Tibial nerve (tissue), 4 donors: ENCODE data around the gene KIAA2012. TPM values are rescaled to one million over a fixed set of nuclear protein-coding genes. Genes with fewer than 3 reads are reported as not detected.

ENCODE experiments used
- DNase-seq, 2 donors: peaks; one replicate each; pipeline ENCODE4 v3.0.0-alpha.2; 2019; ENCODE audit warnings: low spot score in 2 of 2
- H3K27ac ChIP-seq, 4 donors: fragments of 200-600 bp; sonication (generic) in 3 of 4; one replicate each; pipeline ENCODE4 v1.5.1; 2017 to 2019; ENCODE audit warnings: mild to moderate bottlenecking in 1 of 4
- H3K27me3 ChIP-seq, 2 donors: fragments of 200-600 bp; sonication (generic) in 1 of 2; one replicate each; pipeline versions ENCODE4 v1.5.1 to v1.6.0; 2017 to 2019
- H3K36me3 ChIP-seq, 3 donors: fragments of 200-600 bp; sonication (generic); one replicate each; pipeline ENCODE4 v1.5.1; 2018 to 2019
- H3K4me1 ChIP-seq, 4 donors: fragments of 200-600 bp; sonication (generic) in 3 of 4; one replicate each; pipeline ENCODE4 v1.5.1; 2017 to 2019
- H3K4me3 ChIP-seq, 4 donors: fragments of 200-600 bp; sonication (generic) in 3 of 4; one replicate each; pipeline ENCODE4 v1.5.1; 2017 to 2019; ENCODE audit warnings: mild to moderate bottlenecking in 1 of 4, moderate library complexity in 1 of 4
- H3K9me3 ChIP-seq, 4 donors: fragments of 200-600 bp; sonication (generic) in 3 of 4; one replicate each; pipeline ENCODE4 v1.5.1; 2017 to 2019
- CTCF ChIP-seq, 5 experiments: fragments of 200-600 bp in 3 of 5; fragments of 450-650 bp in 2 of 5; sonication (generic) in 3 of 5; IDR thresholded peaks; one replicate each; pipeline ENCODE4 v1.5.1; 2016 to 2019; ENCODE audit warnings: antibody characterized with exemption in 5 of 5, mild to moderate bottlenecking in 3 of 5, moderate library complexity in 2 of 5
- EP300 ChIP-seq, 2 donors: sonication (generic); formaldehyde crosslinking; IDR thresholded peaks; one replicate each; pipeline ENCODE4 v1.6.1; 2017; ENCODE audit warnings: antibody characterized with exemption in 2 of 2, mild to moderate bottlenecking in 1 of 2
- POLR2A ChIP-seq, 2 donors: fragments of 450-650 bp; IDR thresholded peaks; one replicate each; pipeline ENCODE4 v1.6.1; 2017; ENCODE audit warnings: antibody characterized with exemption in 2 of 2, mild to moderate bottlenecking in 2 of 2, moderate library complexity in 2 of 2
- WGBS, 2 donors: methylation state at CpG; one replicate each; pipeline ENCODE4 v1.1.5; 2018; 5-methylcytosine and 5-hydroxymethylcytosine counted together
- total RNA-seq, 4 donors: library from RNA; depleted of rRNA; stranded (reverse); fragments of >200 nt; gene quantifications; one replicate each; pipeline ENCODE4 v1.1.0, GENCODE V29; 2016

Gene KIAA2012
- total RNA-seq, 4 donors from 2014 or later: not detected

DNA sequence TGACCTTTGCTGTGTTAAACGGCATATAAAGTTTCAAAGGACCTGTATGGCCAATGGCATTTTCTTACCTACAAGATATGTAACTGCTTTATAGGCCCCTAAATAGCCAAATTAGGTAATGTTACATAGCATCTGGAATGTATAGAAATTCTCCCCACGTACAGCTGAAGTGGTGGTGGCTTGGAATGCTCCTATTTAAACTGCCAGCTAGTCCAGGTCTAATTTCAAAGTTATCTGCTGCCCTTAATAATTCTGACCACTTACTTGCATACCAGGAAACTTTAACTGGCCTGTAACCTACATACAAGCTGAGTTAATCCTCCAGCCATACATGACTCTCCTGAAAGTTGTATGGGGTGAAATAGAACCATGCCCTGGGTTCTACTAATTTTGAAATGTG, 1.3 kb downstream of the KIAA2012 start:
- WGBS, 2 donors: 83 to 86% methylated on average over 2 of the region's 2 CpGs
- no peak for TF ChIP-seq EP300 (IDR thresholded peaks at IDR 0.05)
- no peak for TF ChIP-seq POLR2A (IDR thresholded peaks at IDR 0.05)
- no peak for TF ChIP-seq CTCF (IDR thresholded peaks at IDR 0.05)
- DNase-seq: no peak
- Histone ChIP-seq H3K4me1 (peaks cover 0 to 6% (median 0%) of the 10 kb centered on the region in 4 donors), H3K4me3 (no peak overlapping the region), H3K9me3 (no peaks in the 10 kb centered on the region), H3K27me3 (no peaks in the 10 kb centered on the region), H3K36me3 (no peaks in the 10 kb centered on the region), H3K27ac (no peak overlapping the region)

GRCh38 chr2:202079310-202079709, 6.3 kb downstream of the KIAA2012 start:
- 70 to 71% methylated on average over 5 of the region's 5 CpGs for WGBS, 2 donors
- Histone ChIP-seq H3K36me3 (no peaks in the 10 kb centered on the region), H3K27me3 (no peaks in the 10 kb centered on the region), H3K4me3 (no peak overlapping the region), H3K9me3 (peaks cover 0 to 3% (median 0%) of the 10 kb centered on the region in 4 donors), H3K4me1 (peaks cover 0 to 3% (median 1%) of the 10 kb centered on the region in 4 donors), H3K27ac (no peak overlapping the region)
- TF ChIP-seq EP300 (IDR thresholded peaks at IDR 0.05): no peak
- TF ChIP-seq POLR2A (IDR thresholded peaks at IDR 0.05): no peak
- no peak for TF ChIP-seq CTCF (IDR thresholded peaks at IDR 0.05)
- no peak for DNase-seq

GRCh38 chr2:202084265-202084664, 11.2 kb downstream of the KIAA2012 start:
- no peak overlapping the region for H3K4me3 ChIP-seq
- DNase-seq: no peak
- WGBS, 2 donors: 34 to 39% methylated on average over 5 to 6 of the region's 6 CpGs
- no peak overlapping the region for H3K27ac ChIP-seq
- H3K36me3 ChIP-seq: no peaks in the 10 kb centered on the region
- no peak for TF ChIP-seq CTCF (IDR thresholded peaks at IDR 0.05)
- TF ChIP-seq POLR2A (IDR thresholded peaks at IDR 0.05): no peak
- TF ChIP-seq EP300 (IDR thresholded peaks at IDR 0.05): no peak
- H3K27me3 ChIP-seq: no peaks in the 10 kb centered on the region
- H3K4me1 ChIP-seq: peaks cover 0 to 10% (median 2%) of the 10 kb centered on the region in 4 donors
- peaks cover 0 to 3% (median 0%) of the 10 kb centered on the region in 4 donors for H3K9me3 ChIP-seq

GRCh38 chr2:202088777-202089176, 15.7 kb downstream of the KIAA2012 start:
- WGBS, 2 donors: 79 to 83% methylated on average over 3 of the region's 3 CpGs
- H3K4me1 ChIP-seq: peaks cover 0 to 23% (median 2%) of the 10 kb centered on the region in 4 donors
- TF ChIP-seq EP300 (IDR thresholded peaks at IDR 0.05) (no peak), CTCF (IDR thresholded peaks at IDR 0.05) (no peak), POLR2A (IDR thresholded peaks at IDR 0.05) (no peak)
- H3K9me3 ChIP-seq: no peaks in the 10 kb centered on the region
- H3K36me3 ChIP-seq: no peaks in the 10 kb centered on the region
- no peak for DNase-seq
- H3K4me3 ChIP-seq: no peak overlapping the region
- no peaks in the 10 kb centered on the region for H3K27me3 ChIP-seq
- H3K27ac ChIP-seq: no peak overlapping the region

DNA sequence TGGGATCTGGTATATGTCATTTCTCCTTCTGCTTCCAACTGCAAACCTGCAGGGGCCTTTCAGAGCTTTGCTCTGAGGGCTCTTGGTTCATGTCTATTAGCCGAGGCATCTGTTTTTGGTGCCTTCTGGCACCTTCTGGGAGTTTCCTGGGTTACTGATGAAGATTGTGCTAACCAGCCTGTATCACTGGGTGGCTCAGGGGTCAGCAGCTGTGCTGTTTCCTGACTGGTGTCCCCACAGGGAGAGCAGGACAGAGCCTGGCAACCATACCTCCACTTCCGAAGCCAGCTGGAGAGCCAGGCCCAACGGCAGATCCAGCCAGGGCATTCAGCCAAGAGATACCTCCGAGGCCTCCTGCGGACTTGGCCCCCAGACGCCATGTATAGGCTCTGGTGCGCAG, 17.5 kb downstream of the KIAA2012 start:
- H3K27me3 ChIP-seq: no peaks in the 10 kb centered on the region
- DNase-seq: no peak
- H3K27ac ChIP-seq: no peak overlapping the region
- 74 to 87% methylated on average over 3 to 6 of the region's 7 CpGs for WGBS, 2 donors
- H3K36me3 ChIP-seq: no peaks in the 10 kb centered on the region
- peaks cover 0 to 12% (median 0%) of the 10 kb centered on the region in 4 donors for H3K4me1 ChIP-seq
- H3K9me3 ChIP-seq: no peaks in the 10 kb centered on the region
- TF ChIP-seq CTCF (IDR thresholded peaks at IDR 0.05): no peak
- no peak for TF ChIP-seq EP300 (IDR thresholded peaks at IDR 0.05)
- no peak for TF ChIP-seq POLR2A (IDR thresholded peaks at IDR 0.05)
- no peak overlapping the region for H3K4me3 ChIP-seq
